ENCODE results near the gene TCTA. TPM values are rescaled to one million over a fixed set of nuclear protein-coding genes. Genes with fewer than 3 reads are reported as not detected.
A peak's percentile ranks its signal among the peaks of the same experiment; 100 is the strongest.

TCTA gene
- total RNA-seq, 1 experiment from 2014 or later, result 11.5 TPM

DNA sequence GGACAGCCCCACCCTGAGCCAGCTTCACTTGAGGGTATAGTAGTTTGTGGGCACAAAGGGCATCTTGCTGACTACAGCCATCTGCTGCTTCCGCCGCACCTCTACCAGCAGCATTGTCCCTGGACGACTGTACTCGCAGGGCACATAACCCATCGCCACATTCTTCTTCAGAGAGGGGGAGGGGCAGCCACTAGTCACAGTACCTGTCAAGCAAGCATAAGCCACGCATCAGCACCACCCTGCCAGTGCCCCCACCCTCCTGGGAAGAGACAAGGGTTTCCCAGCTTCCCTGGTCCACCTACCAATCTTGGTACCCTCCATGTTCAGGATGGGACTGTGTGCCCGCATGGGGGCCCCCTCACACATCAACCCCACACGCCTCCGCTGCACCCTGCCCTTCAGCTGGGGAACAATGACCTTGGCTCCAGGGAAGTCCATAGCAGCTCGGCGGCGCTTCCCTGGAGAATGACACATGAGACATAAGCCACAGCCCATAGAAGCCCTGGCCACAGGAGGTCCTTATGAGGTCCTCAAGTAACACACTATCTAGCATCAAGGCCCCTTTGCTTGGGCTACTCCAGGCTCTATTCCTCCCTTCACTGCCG, 5.4 kb downstream of the TCTA start (continued):
- TF ChIP-seq NR2C2 (CRISPR knock-in tag; IDR thresholded peaks at IDR 0.05), result no peak
- TF ChIP-seq, protein P1, sequence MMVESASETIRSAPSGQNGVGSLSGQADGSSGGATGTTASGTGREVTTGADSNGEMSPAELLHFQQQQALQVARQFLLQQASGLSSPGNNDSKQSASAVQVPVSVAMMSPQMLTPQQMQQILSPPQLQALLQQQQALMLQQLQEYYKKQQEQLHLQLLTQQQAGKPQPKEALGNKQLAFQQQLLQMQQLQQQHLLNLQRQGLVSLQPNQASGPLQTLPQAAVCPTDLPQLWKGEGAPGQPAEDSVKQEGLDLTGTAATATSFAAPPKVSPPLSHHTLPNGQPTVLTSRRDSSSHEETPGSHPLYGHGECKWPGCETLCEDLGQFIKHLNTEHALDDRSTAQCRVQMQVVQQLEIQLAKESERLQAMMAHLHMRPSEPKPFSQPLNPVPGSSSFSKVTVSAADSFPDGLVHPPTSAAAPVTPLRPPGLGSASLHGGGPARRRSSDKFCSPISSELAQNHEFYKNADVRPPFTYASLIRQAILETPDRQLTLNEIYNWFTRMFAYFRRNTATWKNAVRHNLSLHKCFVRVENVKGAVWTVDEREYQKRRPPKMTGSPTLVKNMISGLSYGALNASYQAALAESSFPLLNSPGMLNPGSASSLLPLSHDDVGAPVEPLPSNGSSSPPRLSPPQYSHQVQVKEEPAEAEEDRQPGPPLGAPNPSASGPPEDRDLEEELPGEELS (CRISPR knock-in tag; IDR thresholded peaks at IDR 0.05), result no peak
- TF ChIP-seq EMX1 (CRISPR knock-in tag; IDR thresholded peaks at IDR 0.05), result no peak

DNA sequence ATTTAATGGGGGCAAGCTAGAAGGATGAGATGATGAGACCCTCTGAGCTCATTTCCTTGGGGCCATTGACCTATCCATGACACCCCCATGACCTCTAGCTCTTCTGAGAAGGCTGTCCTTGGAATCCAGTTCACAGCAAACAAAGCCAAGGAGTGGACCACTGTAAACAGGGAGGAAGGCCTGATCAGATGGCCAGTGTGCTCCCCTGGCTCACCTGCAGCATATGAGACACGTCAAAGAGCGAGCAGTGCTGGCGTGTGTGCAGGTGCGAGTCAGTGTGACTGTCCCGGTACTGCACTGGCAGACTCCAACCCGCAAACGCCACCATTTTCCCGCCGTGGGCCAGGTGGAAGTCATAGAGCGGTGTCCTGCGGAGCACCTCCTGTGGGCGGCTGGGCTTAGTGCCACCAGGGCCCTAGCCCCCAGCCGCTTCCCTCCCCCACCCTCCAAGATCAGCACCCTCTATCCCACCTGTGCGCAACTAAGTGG, 9.7 kb downstream of the TCTA start:
- CTCF ChIA-PET, result interaction anchor here (0.9 to 2.0 kb wide), 8 partner anchors 10 to 328 kb away, joined by 3 to 7 read pairs (median 4); partner anchors contain the start of genes KLHDC8B, QRICH1, RHOA and TCTA
- peak overlapping the region; percentile 96 for H3K4me3 Mint-ChIP-seq
- H3K36me3 Mint-ChIP-seq, result peaks cover 7% of the 10 kb centered on the region; the same call in 1 of the 2 replicates
- H3K4me1 Mint-ChIP-seq, result peaks cover 26% of the 10 kb centered on the region
- ATAC-seq (peak; percentile 13), DNase-seq (ENCODE audit: low spot score) (no peak)
- H3K27me3 Mint-ChIP-seq (ENCODE audit: low read depth), result no peaks in the 10 kb centered on the region
- peak overlapping the region; percentile 94 for H3K27ac Mint-ChIP-seq
- H3K9me3 Mint-ChIP-seq, result no peaks in the 10 kb centered on the region
- POLR2A ChIA-PET, result interaction anchor here (0.7 kb wide), 2 partner anchors 9 to 47 kb away, joined by 3 read pairs; no protein-coding TSS in a partner anchor
- TF ChIP-seq SMAD4 (CRISPR knock-in tag; IDR thresholded peaks at IDR 0.05) (no peak), RELA (CRISPR knock-in tag; IDR thresholded peaks at IDR 0.05; ENCODE audit: borderline replicate concordance) (no peak), TEAD4 (CRISPR knock-in tag; IDR thresholded peaks at IDR 0.05) (no peak), FOXP1 (CRISPR knock-in tag; IDR thresholded peaks at IDR 0.05; ENCODE audit: borderline replicate concordance) (peak; percentile 67; the same call in 1 of the 2 replicates), OVOL2 (CRISPR knock-in tag; IDR thresholded peaks at IDR 0.05; ENCODE audit: borderline replicate concordance) (no peak), ZNF263 (CRISPR knock-in tag; IDR thresholded peaks at IDR 0.05; ENCODE audit: low read depth) (no peak), NR1H2 (CRISPR knock-in tag; IDR thresholded peaks at IDR 0.05) (no peak), MYBL2 (CRISPR knock-in tag; IDR thresholded peaks at IDR 0.05) (peak; percentile 55; the same call in 1 of the 2 replicates), MXD4 (CRISPR knock-in tag; IDR thresholded peaks at IDR 0.05; ENCODE audit: borderline replicate concordance) (no peak), ETV6 (CRISPR knock-in tag; IDR thresholded peaks at IDR 0.05) (no peak), NFYB (CRISPR knock-in tag; conservative IDR thresholded peaks at IDR 0.05; ENCODE audit: low read depth) (0 out of 2 replicates have a peak, but pooled peaks have one; percentile 8), ZNF317 (CRISPR knock-in tag; IDR thresholded peaks at IDR 0.05; ENCODE audit: borderline replicate concordance, low read depth) (no peak)
- TF ChIP-seq, protein P2, sequence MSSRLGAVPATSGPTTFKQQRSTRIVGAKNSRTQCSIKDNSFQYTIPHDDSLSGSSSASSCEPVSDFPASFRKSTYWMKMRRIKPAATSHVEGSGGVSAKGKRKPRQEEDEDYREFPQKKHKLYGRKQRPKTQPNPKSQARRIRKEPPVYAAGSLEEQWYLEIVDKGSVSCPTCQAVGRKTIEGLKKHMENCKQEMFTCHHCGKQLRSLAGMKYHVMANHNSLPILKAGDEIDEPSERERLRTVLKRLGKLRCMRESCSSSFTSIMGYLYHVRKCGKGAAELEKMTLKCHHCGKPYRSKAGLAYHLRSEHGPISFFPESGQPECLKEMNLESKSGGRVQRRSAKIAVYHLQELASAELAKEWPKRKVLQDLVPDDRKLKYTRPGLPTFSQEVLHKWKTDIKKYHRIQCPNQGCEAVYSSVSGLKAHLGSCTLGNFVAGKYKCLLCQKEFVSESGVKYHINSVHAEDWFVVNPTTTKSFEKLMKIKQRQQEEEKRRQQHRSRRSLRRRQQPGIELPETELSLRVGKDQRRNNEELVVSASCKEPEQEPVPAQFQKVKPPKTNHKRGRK (CRISPR knock-in tag; IDR thresholded peaks at IDR 0.05; ENCODE audit: borderline replicate concordance), result no peak
- TF ChIP-seq, protein P3, sequence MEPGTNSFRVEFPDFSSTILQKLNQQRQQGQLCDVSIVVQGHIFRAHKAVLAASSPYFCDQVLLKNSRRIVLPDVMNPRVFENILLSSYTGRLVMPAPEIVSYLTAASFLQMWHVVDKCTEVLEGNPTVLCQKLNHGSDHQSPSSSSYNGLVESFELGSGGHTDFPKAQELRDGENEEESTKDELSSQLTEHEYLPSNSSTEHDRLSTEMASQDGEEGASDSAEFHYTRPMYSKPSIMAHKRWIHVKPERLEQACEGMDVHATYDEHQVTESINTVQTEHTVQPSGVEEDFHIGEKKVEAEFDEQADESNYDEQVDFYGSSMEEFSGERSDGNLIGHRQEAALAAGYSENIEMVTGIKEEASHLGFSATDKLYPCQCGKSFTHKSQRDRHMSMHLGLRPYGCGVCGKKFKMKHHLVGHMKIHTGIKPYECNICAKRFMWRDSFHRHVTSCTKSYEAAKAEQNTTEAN (CRISPR knock-in tag; IDR thresholded peaks at IDR 0.05), result 0 out of 2 replicates have a peak, but pooled peaks have one; percentile 58
- TF ChIP-seq, protein P1 (CRISPR knock-in tag; IDR thresholded peaks at IDR 0.05), result no peak
- TF ChIP-seq, protein P4, sequence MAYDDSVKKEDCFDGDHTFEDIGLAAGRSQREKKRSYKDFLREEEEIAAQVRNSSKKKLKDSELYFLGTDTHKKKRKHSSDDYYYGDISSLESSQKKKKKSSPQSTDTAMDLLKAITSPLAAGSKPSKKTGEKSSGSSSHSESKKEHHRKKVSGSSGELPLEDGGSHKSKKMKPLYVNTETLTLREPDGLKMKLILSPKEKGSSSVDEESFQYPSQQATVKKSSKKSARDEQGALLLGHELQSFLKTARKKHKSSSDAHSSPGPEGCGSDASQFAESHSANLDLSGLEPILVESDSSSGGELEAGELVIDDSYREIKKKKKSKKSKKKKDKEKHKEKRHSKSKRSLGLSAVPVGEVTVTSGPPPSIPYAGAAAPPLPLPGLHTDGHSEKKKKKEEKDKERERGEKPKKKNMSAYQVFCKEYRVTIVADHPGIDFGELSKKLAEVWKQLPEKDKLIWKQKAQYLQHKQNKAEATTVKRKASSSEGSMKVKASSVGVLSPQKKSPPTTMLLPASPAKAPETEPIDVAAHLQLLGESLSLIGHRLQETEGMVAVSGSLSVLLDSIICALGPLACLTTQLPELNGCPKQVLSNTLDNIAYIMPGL (CRISPR knock-in tag; IDR thresholded peaks at IDR 0.05), result 0 out of 2 replicates have a peak, but pooled peaks have one; percentile 46
- TF ChIP-seq, protein P5, sequence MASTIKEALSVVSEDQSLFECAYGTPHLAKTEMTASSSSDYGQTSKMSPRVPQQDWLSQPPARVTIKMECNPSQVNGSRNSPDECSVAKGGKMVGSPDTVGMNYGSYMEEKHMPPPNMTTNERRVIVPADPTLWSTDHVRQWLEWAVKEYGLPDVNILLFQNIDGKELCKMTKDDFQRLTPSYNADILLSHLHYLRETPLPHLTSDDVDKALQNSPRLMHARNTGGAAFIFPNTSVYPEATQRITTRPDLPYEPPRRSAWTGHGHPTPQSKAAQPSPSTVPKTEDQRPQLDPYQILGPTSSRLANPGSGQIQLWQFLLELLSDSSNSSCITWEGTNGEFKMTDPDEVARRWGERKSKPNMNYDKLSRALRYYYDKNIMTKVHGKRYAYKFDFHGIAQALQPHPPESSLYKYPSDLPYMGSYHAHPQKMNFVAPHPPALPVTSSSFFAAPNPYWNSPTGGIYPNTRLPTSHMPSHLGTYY (CRISPR knock-in tag; IDR thresholded peaks at IDR 0.05), result no peak
- TF ChIP-seq, protein P6, sequence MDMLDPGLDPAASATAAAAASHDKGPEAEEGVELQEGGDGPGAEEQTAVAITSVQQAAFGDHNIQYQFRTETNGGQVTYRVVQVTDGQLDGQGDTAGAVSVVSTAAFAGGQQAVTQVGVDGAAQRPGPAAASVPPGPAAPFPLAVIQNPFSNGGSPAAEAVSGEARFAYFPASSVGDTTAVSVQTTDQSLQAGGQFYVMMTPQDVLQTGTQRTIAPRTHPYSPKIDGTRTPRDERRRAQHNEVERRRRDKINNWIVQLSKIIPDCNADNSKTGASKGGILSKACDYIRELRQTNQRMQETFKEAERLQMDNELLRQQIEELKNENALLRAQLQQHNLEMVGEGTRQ (CRISPR knock-in tag; IDR thresholded peaks at IDR 0.05), result no peak; the same call in 1 of the 2 replicates
- TF ChIP-seq, protein P7, sequence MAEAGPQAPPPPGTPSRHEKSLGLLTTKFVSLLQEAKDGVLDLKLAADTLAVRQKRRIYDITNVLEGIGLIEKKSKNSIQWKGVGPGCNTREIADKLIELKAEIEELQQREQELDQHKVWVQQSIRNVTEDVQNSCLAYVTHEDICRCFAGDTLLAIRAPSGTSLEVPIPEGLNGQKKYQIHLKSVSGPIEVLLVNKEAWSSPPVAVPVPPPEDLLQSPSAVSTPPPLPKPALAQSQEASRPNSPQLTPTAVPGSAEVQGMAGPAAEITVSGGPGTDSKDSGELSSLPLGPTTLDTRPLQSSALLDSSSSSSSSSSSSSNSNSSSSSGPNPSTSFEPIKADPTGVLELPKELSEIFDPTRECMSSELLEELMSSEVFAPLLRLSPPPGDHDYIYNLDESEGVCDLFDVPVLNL (CRISPR knock-in tag; IDR thresholded peaks at IDR 0.05; ENCODE audit: borderline replicate concordance, low read depth), result peak; percentile 84

Data from WTC11 (cell line).